Parathyroid adenoma (tissue), 2 donors: Measurements from ENCODE around the gene ANKRD33B.

Experiments used
- H2AFZ ChIP-seq: fragments of 300-600 bp; sonication (generic); one replicate; pipeline ENCODE4 v1.7.0; 2017; ENCODE audit warnings: antibody characterized with exemption, mild to moderate bottlenecking
- H3K27ac ChIP-seq: fragments of 300-600 bp; sonication (generic); one replicate; pipeline ENCODE4 v1.7.0; 2017
- H3K27me3 ChIP-seq: fragments of 300-600 bp; sonication (generic); one replicate; pipeline ENCODE4 v1.7.0; 2017; ENCODE audit warnings: low read length; ENCODE audit not compliant: control insufficient read depth, insufficient read depth
- H3K36me3 ChIP-seq: fragments of 300-600 bp; sonication (generic); one replicate; pipeline ENCODE4 v1.7.0; 2017; ENCODE audit warnings: low read length; ENCODE audit not compliant: control insufficient read depth, insufficient read depth
- H3K4me1 ChIP-seq: fragments of 300-600 bp; sonication (generic); one replicate; pipeline ENCODE4 v1.7.0; 2017; ENCODE audit warnings: control low read depth
- H3K4me2 ChIP-seq: fragments of 300-600 bp; sonication (generic); one replicate; pipeline ENCODE4 v1.7.0; 2017; ENCODE audit warnings: low read length
- H3K4me3 ChIP-seq: fragments of 300-600 bp; sonication (generic); one replicate; pipeline ENCODE4 v1.7.0; 2017; ENCODE audit warnings: low read depth, low read length
- H3K79me2 ChIP-seq: fragments of 300-600 bp; sonication (generic); one replicate; pipeline ENCODE4 v1.7.0; 2017; ENCODE audit warnings: control low read depth
- H3K9ac ChIP-seq: fragments of 300-600 bp; sonication (generic); one replicate; pipeline ENCODE4 v1.7.0; 2017; ENCODE audit warnings: mild to moderate bottlenecking
- H3K9me3 ChIP-seq: fragments of 300-600 bp; sonication (generic); one replicate; pipeline ENCODE4 v1.7.0; 2017; ENCODE audit warnings: low read length; ENCODE audit not compliant: control insufficient read depth
- TF ChIP-seq, protein P1 (sequence below): fragments of 300-600 bp; sonication (generic); IDR thresholded peaks from one replicate; pipeline ENCODE4 v1.7.0; 2017; ENCODE audit warnings: antibody characterized with exemption, mild to moderate bottlenecking
- donor health status: primary hyperparathyroidism.

Gene ANKRD33B

DNA sequence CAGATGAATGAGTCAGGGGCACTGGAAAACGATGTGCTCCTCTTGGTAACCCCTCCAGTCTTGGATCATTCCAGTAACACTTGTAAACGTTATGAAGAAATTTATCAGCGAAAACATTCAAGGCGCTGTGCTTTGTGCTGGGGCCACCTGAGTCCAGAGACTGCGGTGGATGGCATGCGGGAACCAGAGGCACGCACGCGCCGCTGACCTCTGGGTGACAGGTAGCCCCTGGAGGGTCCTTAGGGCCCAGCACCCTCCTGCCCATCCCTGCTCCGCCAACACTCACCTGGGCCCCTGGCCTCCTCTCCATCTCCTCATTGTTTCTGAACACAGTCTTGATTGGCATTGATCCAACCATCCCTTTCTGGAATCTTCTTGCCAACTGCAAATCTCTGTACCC is 110.2 kb downstream of the ANKRD33B start:
- H3K27me3 ChIP-seq: no peaks in the 10 kb centered on the region
- H3K9me3 ChIP-seq: no peaks in the 10 kb centered on the region
- no peak overlapping the region for H3K27ac ChIP-seq

DNA sequence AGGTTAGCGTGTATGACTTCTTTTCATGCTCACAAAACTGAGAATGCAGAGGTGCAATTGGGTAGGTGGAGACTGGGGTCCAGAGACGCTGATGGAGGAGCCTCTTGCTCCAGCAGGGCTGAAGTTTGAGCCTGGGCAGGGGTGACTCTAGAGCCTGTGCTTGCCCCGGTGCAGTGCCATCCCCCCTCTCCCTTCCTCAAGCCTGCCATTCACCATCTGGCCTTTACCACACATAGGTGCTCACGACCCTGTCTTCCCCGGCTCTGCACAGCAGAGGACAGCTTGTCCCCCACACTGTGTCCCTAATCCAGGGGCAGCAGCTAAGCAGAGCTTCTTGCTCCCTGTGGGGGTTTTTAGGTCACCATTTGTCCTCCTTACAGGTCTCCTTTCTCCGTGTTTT is 110.7 kb downstream of the ANKRD33B start:
- no peak overlapping the region for H3K27ac ChIP-seq
- no peaks in the 10 kb centered on the region for H3K36me3 ChIP-seq
- no peaks in the 10 kb centered on the region for H3K9me3 ChIP-seq
- no peak overlapping the region for H3K4me2 ChIP-seq
- no peaks in the 10 kb centered on the region for H3K4me1 ChIP-seq
- no peak overlapping the region for H2AFZ ChIP-seq
- H3K4me3 ChIP-seq: no peak overlapping the region
- no peaks in the 10 kb centered on the region for H3K27me3 ChIP-seq
- TF ChIP-seq, protein P1, sequence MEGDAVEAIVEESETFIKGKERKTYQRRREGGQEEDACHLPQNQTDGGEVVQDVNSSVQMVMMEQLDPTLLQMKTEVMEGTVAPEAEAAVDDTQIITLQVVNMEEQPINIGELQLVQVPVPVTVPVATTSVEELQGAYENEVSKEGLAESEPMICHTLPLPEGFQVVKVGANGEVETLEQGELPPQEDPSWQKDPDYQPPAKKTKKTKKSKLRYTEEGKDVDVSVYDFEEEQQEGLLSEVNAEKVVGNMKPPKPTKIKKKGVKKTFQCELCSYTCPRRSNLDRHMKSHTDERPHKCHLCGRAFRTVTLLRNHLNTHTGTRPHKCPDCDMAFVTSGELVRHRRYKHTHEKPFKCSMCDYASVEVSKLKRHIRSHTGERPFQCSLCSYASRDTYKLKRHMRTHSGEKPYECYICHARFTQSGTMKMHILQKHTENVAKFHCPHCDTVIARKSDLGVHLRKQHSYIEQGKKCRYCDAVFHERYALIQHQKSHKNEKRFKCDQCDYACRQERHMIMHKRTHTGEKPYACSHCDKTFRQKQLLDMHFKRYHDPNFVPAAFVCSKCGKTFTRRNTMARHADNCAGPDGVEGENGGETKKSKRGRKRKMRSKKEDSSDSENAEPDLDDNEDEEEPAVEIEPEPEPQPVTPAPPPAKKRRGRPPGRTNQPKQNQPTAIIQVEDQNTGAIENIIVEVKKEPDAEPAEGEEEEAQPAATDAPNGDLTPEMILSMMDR: no peak
- H3K9ac ChIP-seq: no peak overlapping the region
- H3K79me2 ChIP-seq: no peaks in the 10 kb centered on the region

More for the DNA sequence above, 110.2 kb downstream of the ANKRD33B start:
- Histone ChIP-seq H3K36me3 (no peaks in the 10 kb centered on the region), H3K79me2 (no peaks in the 10 kb centered on the region), H3K4me2 (no peak overlapping the region), H3K9ac (no peak overlapping the region), H3K4me3 (no peak overlapping the region), H2AFZ (no peak overlapping the region), H3K4me1 (no peaks in the 10 kb centered on the region)
- TF ChIP-seq, protein P1: no peak

DNA sequence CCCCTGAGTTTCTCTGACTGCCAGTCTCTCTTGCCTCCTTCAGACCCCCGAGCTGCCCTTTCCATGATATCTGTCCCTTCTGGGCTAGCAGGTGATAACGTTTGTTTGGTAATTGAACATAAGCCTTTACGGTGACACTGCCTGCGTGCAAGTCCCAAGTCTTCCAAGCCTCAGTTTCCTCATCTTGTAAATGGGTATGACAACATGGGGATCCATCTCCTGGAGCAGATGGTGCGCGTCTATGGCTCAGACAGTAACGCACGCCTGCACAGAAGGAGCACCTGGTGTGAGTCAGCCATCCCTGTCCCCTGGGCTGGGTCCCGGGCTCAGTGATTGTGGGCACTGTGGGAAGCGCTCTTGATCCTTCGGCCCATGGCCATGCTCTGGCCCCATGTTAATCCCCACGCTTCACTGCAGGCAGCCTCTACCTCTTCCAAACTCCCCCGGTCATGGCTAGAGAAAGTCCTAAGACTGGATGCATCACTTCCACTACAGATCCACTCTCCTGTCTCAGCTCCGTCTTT is 111.4 kb downstream of the ANKRD33B start:
- Histone ChIP-seq H3K27me3 (no peaks in the 10 kb centered on the region), H3K36me3 (no peaks in the 10 kb centered on the region), H2AFZ (no peak overlapping the region), H3K27ac (no peak overlapping the region), H3K79me2 (no peaks in the 10 kb centered on the region), H3K4me3 (no peak overlapping the region), H3K4me2 (no peak overlapping the region), H3K9ac (no peak overlapping the region), H3K4me1 (no peaks in the 10 kb centered on the region), H3K9me3 (no peaks in the 10 kb centered on the region)
- TF ChIP-seq, protein P1: no peak

DNA sequence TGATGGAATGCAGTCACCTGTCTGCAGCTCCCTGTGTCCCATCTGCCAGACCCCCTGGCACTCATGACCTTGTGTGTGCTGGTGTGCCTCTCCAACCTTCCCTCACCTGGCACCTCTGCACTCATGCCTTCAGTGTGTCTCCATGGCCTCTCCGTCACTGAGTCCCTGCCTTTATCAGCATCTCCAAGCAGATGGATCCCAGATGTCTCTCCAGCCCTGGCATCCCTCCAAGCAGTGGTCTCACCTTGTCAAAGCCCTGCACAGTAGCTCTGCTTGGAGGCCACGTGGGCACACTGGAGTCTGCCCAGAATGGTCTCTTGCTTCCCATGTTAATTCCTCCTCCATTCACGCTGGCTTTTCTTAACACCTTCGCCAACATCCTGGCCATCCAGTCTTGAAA is 112.4 kb downstream of the ANKRD33B start:
- H3K27ac ChIP-seq: no peak overlapping the region
- H3K9ac ChIP-seq: no peak overlapping the region
- TF ChIP-seq, protein P1: no peak
- no peak overlapping the region for H3K4me2 ChIP-seq
- no peaks in the 10 kb centered on the region for H3K36me3 ChIP-seq
- H3K79me2 ChIP-seq: no peaks in the 10 kb centered on the region
- no peak overlapping the region for H3K4me3 ChIP-seq
- H3K9me3 ChIP-seq: no peaks in the 10 kb centered on the region
- H2AFZ ChIP-seq: no peak overlapping the region
- no peaks in the 10 kb centered on the region for H3K27me3 ChIP-seq
- no peaks in the 10 kb centered on the region for H3K4me1 ChIP-seq

DNA sequence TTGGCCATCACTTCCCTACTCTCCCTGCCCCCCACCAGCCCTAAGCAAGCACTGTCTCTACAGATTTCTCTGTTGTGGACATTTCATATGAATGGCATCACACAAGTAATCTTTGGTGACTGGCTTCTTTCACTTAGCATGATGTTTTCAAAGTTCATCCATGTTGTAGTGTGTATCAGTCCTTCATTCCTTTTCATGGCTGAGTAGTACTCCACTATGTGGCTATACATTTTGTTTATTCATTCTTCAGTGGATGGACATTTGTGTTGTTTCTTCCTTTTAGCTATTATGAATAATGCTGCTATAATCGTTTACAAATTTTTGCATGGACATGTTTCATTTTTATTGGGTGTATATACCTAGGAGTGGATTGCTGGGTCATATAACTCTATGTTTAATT is 113.1 kb downstream of the ANKRD33B start:
- Histone ChIP-seq H3K4me1 (no peaks in the 10 kb centered on the region), H3K27me3 (no peaks in the 10 kb centered on the region), H3K27ac (no peak overlapping the region), H3K79me2 (no peaks in the 10 kb centered on the region), H3K9me3 (no peaks in the 10 kb centered on the region), H3K9ac (no peak overlapping the region), H3K4me3 (no peak overlapping the region), H3K36me3 (no peaks in the 10 kb centered on the region), H2AFZ (no peak overlapping the region), H3K4me2 (no peak overlapping the region)
- TF ChIP-seq, protein P1: no peak
